Measurements from ENCODE around the gene MID1IP1. TPM values are rescaled to one million over a fixed set of nuclear protein-coding genes. Genes with fewer than 3 reads are reported as not detected.

MID1IP1 gene
- 100 to 1,000 TPM; 112 to 173 (median 117) TPM for total RNA-seq

DNA sequence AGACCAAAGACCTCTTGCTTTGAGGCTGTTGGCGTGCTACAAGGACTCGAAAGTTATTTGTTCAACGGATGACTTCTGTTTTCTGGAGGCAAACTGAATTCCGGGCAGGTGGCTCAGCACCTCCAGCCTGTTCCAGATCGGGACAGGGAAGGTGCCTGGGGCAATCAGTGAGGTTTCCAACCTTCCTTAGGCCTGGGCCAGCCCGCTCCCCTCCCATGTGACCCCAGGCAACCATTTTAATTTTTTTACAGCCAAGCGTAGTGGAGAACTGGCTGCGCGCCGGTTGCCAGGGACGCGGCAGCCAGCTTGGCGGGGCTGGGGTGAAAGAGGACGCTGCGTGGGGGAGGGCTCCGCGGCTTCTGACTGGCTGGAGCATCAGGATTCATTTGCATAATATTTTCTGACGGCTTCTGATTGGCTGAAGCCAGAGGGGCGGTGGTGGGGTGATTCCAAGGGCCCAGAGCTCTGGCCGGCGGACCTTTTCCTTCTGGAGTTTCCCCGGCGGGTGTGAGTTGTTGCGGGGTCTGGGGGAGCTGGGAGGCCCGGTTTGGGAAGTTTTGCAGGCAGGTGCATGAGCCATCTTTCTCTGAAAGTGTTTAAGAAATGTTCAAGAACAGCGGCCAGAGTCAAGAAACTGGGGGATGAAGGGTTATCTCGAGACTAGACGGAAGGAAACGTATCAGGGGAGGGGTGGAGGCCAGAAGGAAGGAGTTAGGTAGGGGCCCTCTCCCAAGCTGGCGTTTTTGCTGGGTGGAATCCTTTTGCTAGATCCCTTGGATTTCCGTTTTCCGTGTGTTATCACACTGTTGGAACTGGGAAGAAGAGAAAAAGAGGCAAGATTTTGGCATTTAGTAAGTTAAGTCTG, at the start of gene MID1IP1:
Gene MID1IP1 (plus strand): TSS at position 479 of the 865 bp plus-strand sequence. CDS start 3,488 bp downstream, outside the sequence.
- Histone ChIP-seq H3K4me1 (peaks cover 0 to 7% of the 10 kb centered on the region in 2 donors), H3K27me3 (no peaks in the 10 kb centered on the region), H3K4me3 (peak within 1 kb of the TSS; percentile 51 to 76 (median 74)), H3K27ac (peak within 1 kb of the TSS; percentile 91 to 96 (median 94)), H3K9me3 (no peaks in the 10 kb centered on the region), H3K36me3 (no peaks in the 10 kb centered on the region)
- intact Hi-C loops (cut with DNase I; ENCODE audit: low total_unique reads), result loop anchor here (2.0 to 10.0 kb wide), 5 partner anchors 61 to 1374 kb away; no protein-coding TSS in a partner anchor
- DNase-seq (peak; percentile 89 to 94), ATAC-seq (peak; percentile 69)
- peak; percentile 87 to 94 for TF ChIP-seq POLR2A (IDR thresholded peaks at IDR 0.05)
- TF ChIP-seq, protein P1, sequence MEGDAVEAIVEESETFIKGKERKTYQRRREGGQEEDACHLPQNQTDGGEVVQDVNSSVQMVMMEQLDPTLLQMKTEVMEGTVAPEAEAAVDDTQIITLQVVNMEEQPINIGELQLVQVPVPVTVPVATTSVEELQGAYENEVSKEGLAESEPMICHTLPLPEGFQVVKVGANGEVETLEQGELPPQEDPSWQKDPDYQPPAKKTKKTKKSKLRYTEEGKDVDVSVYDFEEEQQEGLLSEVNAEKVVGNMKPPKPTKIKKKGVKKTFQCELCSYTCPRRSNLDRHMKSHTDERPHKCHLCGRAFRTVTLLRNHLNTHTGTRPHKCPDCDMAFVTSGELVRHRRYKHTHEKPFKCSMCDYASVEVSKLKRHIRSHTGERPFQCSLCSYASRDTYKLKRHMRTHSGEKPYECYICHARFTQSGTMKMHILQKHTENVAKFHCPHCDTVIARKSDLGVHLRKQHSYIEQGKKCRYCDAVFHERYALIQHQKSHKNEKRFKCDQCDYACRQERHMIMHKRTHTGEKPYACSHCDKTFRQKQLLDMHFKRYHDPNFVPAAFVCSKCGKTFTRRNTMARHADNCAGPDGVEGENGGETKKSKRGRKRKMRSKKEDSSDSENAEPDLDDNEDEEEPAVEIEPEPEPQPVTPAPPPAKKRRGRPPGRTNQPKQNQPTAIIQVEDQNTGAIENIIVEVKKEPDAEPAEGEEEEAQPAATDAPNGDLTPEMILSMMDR (IDR thresholded peaks at IDR 0.05 in 4 of 5, conservative IDR thresholded peaks at IDR 0.05 in 1 of 5), result no peak
- in situ Hi-C loops (cut with MboI; ENCODE audit: low sequenced_read_pairs in 4 of 4), result loop anchor here in 1 of 4 donors (10.0 kb wide), 1 partner anchor 134 kb away; no protein-coding TSS in a partner anchor

- DNase-seq (peak in 1 of 2 donors; percentile 12), ATAC-seq (peak in 1 of 2 donors; percentile 64)
- intact Hi-C loops (cut with DNase I; ENCODE audit: low total_unique reads), result loop anchor here (5.0 kb wide), 3 partner anchors 228 to 488 kb away; no protein-coding TSS in a partner anchor
- Histone ChIP-seq H3K27ac (no peak overlapping the region), H3K4me3 (no peak overlapping the region), H3K4me1 (no peaks in the 10 kb centered on the region), H3K9me3 (no peaks in the 10 kb centered on the region), H3K27me3 (no peaks in the 10 kb centered on the region), H3K36me3 (no peaks in the 10 kb centered on the region)
- TF ChIP-seq POLR2A (IDR thresholded peaks at IDR 0.05), result no peak
- TF ChIP-seq, protein P1 (IDR thresholded peaks at IDR 0.05 in 4 of 5, conservative IDR thresholded peaks at IDR 0.05 in 1 of 5), result peak; percentile 40 to 66 (median 53)
- in situ Hi-C loops (cut with MboI; ENCODE audit: low sequenced_read_pairs in 4 of 4), result loop anchor here (5.0 to 25.0 kb wide), 5 partner anchors 233 to 491 kb away; no protein-coding TSS in a partner anchor
Observed at GRCh38 chrX:38754102-38754790, 47.0 kb upstream of the MID1IP1 start.

GRCh38 chrX:38754818-38755718, 46.2 kb upstream of the MID1IP1 start:
- Histone ChIP-seq H3K27ac (no peak overlapping the region), H3K4me1 (no peaks in the 10 kb centered on the region), H3K27me3 (no peaks in the 10 kb centered on the region), H3K4me3 (no peak overlapping the region), H3K9me3 (no peaks in the 10 kb centered on the region), H3K36me3 (no peaks in the 10 kb centered on the region)
- intact Hi-C loops (cut with DNase I; ENCODE audit: low total_unique reads), result loop anchor here (5.0 kb wide), 3 partner anchors 227 to 487 kb away; no protein-coding TSS in a partner anchor
- in situ Hi-C loops (cut with MboI; ENCODE audit: low sequenced_read_pairs in 4 of 4), result loop anchor here (5.0 to 25.0 kb wide), 5 partner anchors 232 to 490 kb away; no protein-coding TSS in a partner anchor
- ATAC-seq, result no peak
- no peak for TF ChIP-seq POLR2A (IDR thresholded peaks at IDR 0.05)
- TF ChIP-seq, protein P1 (IDR thresholded peaks at IDR 0.05 in 4 of 5, conservative IDR thresholded peaks at IDR 0.05 in 1 of 5), result no peak
- no peak for DNase-seq

GRCh38 chrX:38760883-38761282, 40.4 kb upstream of the MID1IP1 start:
- in situ Hi-C loops (cut with MboI; ENCODE audit: low sequenced_read_pairs in 4 of 4), result loop anchor here in 2 of 4 donors (10.0 to 25.0 kb wide), 3 partner anchors 226 to 384 kb away; no protein-coding TSS in a partner anchor

More at GRCh38 chrX:38760883-38761282, 40.4 kb upstream of the MID1IP1 start:
- intact Hi-C loops (cut with DNase I; ENCODE audit: low total_unique reads), result no loop called here
- DNase-seq (no peak), ATAC-seq (no peak)
- no peak overlapping the region for H3K4me3 ChIP-seq
- H3K36me3 ChIP-seq, result no peaks in the 10 kb centered on the region
- H3K27ac ChIP-seq, result no peak overlapping the region
- no peaks in the 10 kb centered on the region for H3K4me1 ChIP-seq
- no peaks in the 10 kb centered on the region for H3K27me3 ChIP-seq
- no peaks in the 10 kb centered on the region for H3K9me3 ChIP-seq
- TF ChIP-seq, protein P1 (IDR thresholded peaks at IDR 0.05 in 4 of 5, conservative IDR thresholded peaks at IDR 0.05 in 1 of 5), result no peak
- TF ChIP-seq POLR2A (IDR thresholded peaks at IDR 0.05), result no peak
